Immature natural killer cell (primary cell): ENCODE results near the gene LONRF2. TPM values are rescaled to one million over a fixed set of nuclear protein-coding genes. Genes with fewer than 3 reads are reported as not detected.

Experiments used
- DNase-seq, 3 donors: peaks; one replicate each; pipeline ENCODE4 v3.0.0; 2022; ENCODE audit warnings: mixed read lengths in 1 of 3
- H3K27ac Mint-ChIP-seq, 6 donors: one replicate each; pipeline ENCODE4 v1.8.0; 2020; ENCODE audit warnings: mixed read lengths in 6 of 6, mild to moderate bottlenecking in 5 of 6, inconsistent platforms in 4 of 6, moderate library complexity in 3 of 6
- H3K27me3 Mint-ChIP-seq, 3 donors: one replicate each; pipeline ENCODE4 v1.8.0; 2020 to 2021; ENCODE audit warnings: low read depth in 3 of 3, mild to moderate bottlenecking in 3 of 3, mixed read lengths in 3 of 3, moderate library complexity in 3 of 3, inconsistent platforms in 1 of 3
- H3K36me3 Mint-ChIP-seq, 3 donors: one replicate each; pipeline ENCODE4 v1.8.0; 2020; ENCODE audit warnings: mixed read lengths in 3 of 3, inconsistent platforms in 2 of 3, mild to moderate bottlenecking in 2 of 3
- H3K4me1 Mint-ChIP-seq, 2 donors: one replicate each; pipeline ENCODE4 v1.8.0; 2020; ENCODE audit warnings: inconsistent platforms in 2 of 2, mild to moderate bottlenecking in 2 of 2, mixed read lengths in 2 of 2, moderate library complexity in 1 of 2
- H3K4me3 Mint-ChIP-seq, 5 donors: one replicate each; pipeline ENCODE4 v1.8.0; 2020; ENCODE audit warnings: mild to moderate bottlenecking in 5 of 5, mixed read lengths in 5 of 5, inconsistent platforms in 3 of 5, moderate library complexity in 3 of 5
- H3K9me3 Mint-ChIP-seq, 6 donors: one replicate each; pipeline ENCODE4 v1.8.0; 2020; ENCODE audit warnings: mild to moderate bottlenecking in 6 of 6, mixed read lengths in 6 of 6, inconsistent platforms in 4 of 6, moderate library complexity in 3 of 6
- polyA plus RNA-seq, 3 donors: library from polyadenylated mRNA; unstranded; fragments of 300-500 nt; fragmentation: Illumina TruSeq; gene quantifications; one replicate each; pipeline ENCODE4 v1.2.3, GENCODE V29; 2021

LONRF2 gene
- polyA plus RNA-seq, 3 donors from 2014 or later: not detected

- no peak overlapping the region for H3K4me3 Mint-ChIP-seq
- H3K27ac Mint-ChIP-seq: no peak overlapping the region
- peaks cover 5 to 15% (median 6%) of the 10 kb centered on the region in 6 donors for H3K9me3 Mint-ChIP-seq
- peaks cover 0 to 1% of the 10 kb centered on the region in 2 donors for H3K4me1 Mint-ChIP-seq
- peaks cover 7 to 38% (median 27%) of the 10 kb centered on the region in 3 donors for H3K27me3 Mint-ChIP-seq
- peaks cover 0 to 5% (median 5%) of the 10 kb centered on the region in 3 donors for H3K36me3 Mint-ChIP-seq
- DNase-seq: no peak
Observed at GRCh38 chr2:100321179-100321865, 979 bp downstream of the LONRF2 start.

- peaks cover 0 to 5% (median 5%) of the 10 kb centered on the region in 3 donors for H3K36me3 Mint-ChIP-seq
- no peak for DNase-seq
- peaks cover 0 to 1% of the 10 kb centered on the region in 2 donors for H3K4me1 Mint-ChIP-seq
- peaks cover 9 to 38% (median 21%) of the 10 kb centered on the region in 3 donors for H3K27me3 Mint-ChIP-seq
- no peak overlapping the region for H3K27ac Mint-ChIP-seq
- peak overlapping the region in 3 of 5 donors; percentile 18 to 41 (median 26) for H3K4me3 Mint-ChIP-seq
- H3K9me3 Mint-ChIP-seq: peaks cover 5 to 15% (median 6%) of the 10 kb centered on the region in 6 donors
Observed at GRCh38 chr2:100320547-100321178, 1.6 kb downstream of the LONRF2 start.

GRCh38 chr2:100317634-100318033 is 4.7 kb downstream of the LONRF2 start:
- DNase-seq: no peak
- H3K27ac Mint-ChIP-seq: no peak overlapping the region
- peaks cover 5 to 15% (median 6%) of the 10 kb centered on the region in 6 donors for H3K9me3 Mint-ChIP-seq
- no peak overlapping the region for H3K4me3 Mint-ChIP-seq
- H3K4me1 Mint-ChIP-seq: peaks cover 0 to 1% of the 10 kb centered on the region in 2 donors
- H3K27me3 Mint-ChIP-seq: peaks cover 7 to 32% (median 13%) of the 10 kb centered on the region in 3 donors
- peaks cover 0 to 5% (median 5%) of the 10 kb centered on the region in 3 donors for H3K36me3 Mint-ChIP-seq

- no peaks in the 10 kb centered on the region for H3K9me3 Mint-ChIP-seq
- peaks cover 0 to 13% (median 7%) of the 10 kb centered on the region in 3 donors for H3K27me3 Mint-ChIP-seq
- H3K27ac Mint-ChIP-seq: no peak overlapping the region
- no peak for DNase-seq
- no peaks in the 10 kb centered on the region for H3K4me1 Mint-ChIP-seq
- H3K4me3 Mint-ChIP-seq: no peak overlapping the region
- H3K36me3 Mint-ChIP-seq: no peaks in the 10 kb centered on the region
Observed at GRCh38 chr2:100309973-100310719, 12.2 kb downstream of the LONRF2 start.

- H3K27me3 Mint-ChIP-seq: peaks cover 0 to 13% (median 7%) of the 10 kb centered on the region in 3 donors
- no peaks in the 10 kb centered on the region for H3K36me3 Mint-ChIP-seq
- no peaks in the 10 kb centered on the region for H3K4me1 Mint-ChIP-seq
- H3K9me3 Mint-ChIP-seq: no peaks in the 10 kb centered on the region
- H3K27ac Mint-ChIP-seq: no peak overlapping the region
- no peak overlapping the region for H3K4me3 Mint-ChIP-seq
- DNase-seq: no peak
Observed at GRCh38 chr2:100309311-100309710, 13.0 kb downstream of the LONRF2 start.

GRCh38 chr2:100303744-100304143 is 18.6 kb downstream of the LONRF2 start:
- DNase-seq: no peak
- Mint-ChIP-seq H3K4me3 (no peak overlapping the region), H3K27me3 (peaks cover 0 to 7% (median 3%) of the 10 kb centered on the region in 3 donors), H3K27ac (no peak overlapping the region), H3K4me1 (no peaks in the 10 kb centered on the region), H3K9me3 (no peaks in the 10 kb centered on the region), H3K36me3 (no peaks in the 10 kb centered on the region)

GRCh38 chr2:100302585-100302892 is 19.8 kb downstream of the LONRF2 start:
- H3K27me3 Mint-ChIP-seq: peaks cover 0 to 9% (median 4%) of the 10 kb centered on the region in 3 donors
- no peaks in the 10 kb centered on the region for H3K36me3 Mint-ChIP-seq
- DNase-seq: no peak
- no peaks in the 10 kb centered on the region for H3K4me1 Mint-ChIP-seq
- H3K9me3 Mint-ChIP-seq: no peaks in the 10 kb centered on the region
- no peak overlapping the region for H3K4me3 Mint-ChIP-seq
- H3K27ac Mint-ChIP-seq: no peak overlapping the region

GRCh38 chr2:100301881-100302584 is 20.3 kb downstream of the LONRF2 start:
- H3K27ac Mint-ChIP-seq: no peak overlapping the region
- DNase-seq: no peak
- peaks cover 0 to 9% (median 2%) of the 10 kb centered on the region in 3 donors for H3K27me3 Mint-ChIP-seq
- H3K36me3 Mint-ChIP-seq: no peaks in the 10 kb centered on the region
- H3K9me3 Mint-ChIP-seq: no peaks in the 10 kb centered on the region
- H3K4me1 Mint-ChIP-seq: no peaks in the 10 kb centered on the region
- no peak overlapping the region for H3K4me3 Mint-ChIP-seq

GRCh38 chr2:100299548-100299947 is 22.8 kb downstream of the LONRF2 start:
- Mint-ChIP-seq H3K4me1 (no peaks in the 10 kb centered on the region), H3K27ac (no peak overlapping the region), H3K36me3 (no peaks in the 10 kb centered on the region), H3K4me3 (no peak overlapping the region), H3K27me3 (peaks cover 0 to 9% (median 6%) of the 10 kb centered on the region in 3 donors), H3K9me3 (no peaks in the 10 kb centered on the region)
- DNase-seq: no peak

GRCh38 chr2:100297511-100297910 is 24.8 kb downstream of the LONRF2 start:
- Mint-ChIP-seq H3K9me3 (no peaks in the 10 kb centered on the region), H3K27ac (no peak overlapping the region), H3K36me3 (no peaks in the 10 kb centered on the region), H3K4me3 (no peak overlapping the region), H3K4me1 (no peaks in the 10 kb centered on the region), H3K27me3 (peaks cover 0 to 9% (median 4%) of the 10 kb centered on the region in 3 donors)
- DNase-seq: no peak

- H3K9me3 Mint-ChIP-seq: no peaks in the 10 kb centered on the region
- H3K4me1 Mint-ChIP-seq: no peaks in the 10 kb centered on the region
- H3K4me3 Mint-ChIP-seq: no peak overlapping the region
- H3K36me3 Mint-ChIP-seq: no peaks in the 10 kb centered on the region
- peaks cover 0 to 6% (median 4%) of the 10 kb centered on the region in 3 donors for H3K27me3 Mint-ChIP-seq
- no peak overlapping the region for H3K27ac Mint-ChIP-seq
- no peak for DNase-seq
Observed at GRCh38 chr2:100294162-100294497, 28.2 kb downstream of the LONRF2 start.

- H3K4me1 Mint-ChIP-seq: no peaks in the 10 kb centered on the region
- peaks cover 0 to 4% (median 4%) of the 10 kb centered on the region in 3 donors for H3K27me3 Mint-ChIP-seq
- peak overlapping the region in 1 of 6 donors; percentile 51 for H3K27ac Mint-ChIP-seq
- H3K9me3 Mint-ChIP-seq: no peaks in the 10 kb centered on the region
- no peaks in the 10 kb centered on the region for H3K36me3 Mint-ChIP-seq
- DNase-seq: no peak
- no peak overlapping the region for H3K4me3 Mint-ChIP-seq
Observed at GRCh38 chr2:100293341-100294161, 28.8 kb downstream of the LONRF2 start.

- Mint-ChIP-seq H3K27ac (no peak overlapping the region), H3K4me3 (no peak overlapping the region), H3K4me1 (no peaks in the 10 kb centered on the region), H3K36me3 (no peaks in the 10 kb centered on the region), H3K27me3 (peaks cover 0 to 4% (median 0%) of the 10 kb centered on the region in 3 donors), H3K9me3 (no peaks in the 10 kb centered on the region)
- peak in 1 of 3 donors; percentile 11 for DNase-seq
Observed at GRCh38 chr2:100292022-100292580, 30.2 kb downstream of the LONRF2 start.
